NCI-H2196 (cell line): Measurements from ENCODE around the gene SERAC1.
A peak's percentile ranks its signal among the peaks of the same experiment; 100 is the strongest.
"Not testable (repeated sequence)": the region's sequence is repeated elsewhere in the genome, so short reads cannot be mapped to it uniquely, and the experiment has no call there.

Source experiments
- DNase-seq: peaks from one replicate; lab custom pipeline; 2025; ENCODE audit not compliant: unreplicated experiment; lab: John Stamatoyannopoulos, UW

Gene SERAC1

DNA sequence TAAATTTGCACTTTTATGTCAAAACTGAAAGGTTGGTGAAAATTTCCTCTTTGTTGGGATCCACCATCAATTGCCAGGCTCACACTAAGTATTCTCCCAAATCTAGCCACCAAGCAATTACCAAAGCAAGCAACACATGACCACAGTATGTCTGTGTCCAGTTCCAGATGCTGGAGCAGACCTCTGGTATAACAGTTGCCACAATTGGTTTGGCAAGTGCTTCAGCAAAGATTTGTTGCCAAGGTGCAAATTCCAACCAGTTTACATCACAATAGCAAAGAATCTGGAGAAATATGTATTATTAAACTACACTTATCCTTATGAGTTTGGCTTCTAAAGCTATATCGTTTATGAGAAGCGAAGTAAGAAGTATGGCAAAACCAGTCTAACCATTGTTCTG, 6.5 kb upstream of the SERAC1 start:
- DNase-seq = no peak

DNA sequence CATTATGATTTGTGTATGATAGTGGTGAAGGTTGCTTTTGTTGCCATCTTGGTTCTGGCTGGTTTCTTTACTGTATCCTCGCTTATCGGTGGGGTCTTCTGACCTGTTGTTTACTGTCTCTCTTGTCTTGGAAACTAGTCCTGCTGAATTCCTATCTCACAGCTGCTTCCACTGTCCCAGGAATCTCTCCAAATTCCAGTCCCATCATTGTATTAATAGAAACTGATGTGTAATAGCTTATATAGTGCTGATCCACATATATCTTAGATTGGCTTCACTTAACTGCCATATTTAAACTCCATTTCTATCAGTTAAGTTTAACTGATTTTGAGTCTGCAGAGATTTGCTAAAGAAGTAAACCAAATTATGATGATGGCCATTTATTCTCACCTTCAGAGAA, 6.0 kb upstream of the SERAC1 start:
- no peak for DNase-seq

DNA sequence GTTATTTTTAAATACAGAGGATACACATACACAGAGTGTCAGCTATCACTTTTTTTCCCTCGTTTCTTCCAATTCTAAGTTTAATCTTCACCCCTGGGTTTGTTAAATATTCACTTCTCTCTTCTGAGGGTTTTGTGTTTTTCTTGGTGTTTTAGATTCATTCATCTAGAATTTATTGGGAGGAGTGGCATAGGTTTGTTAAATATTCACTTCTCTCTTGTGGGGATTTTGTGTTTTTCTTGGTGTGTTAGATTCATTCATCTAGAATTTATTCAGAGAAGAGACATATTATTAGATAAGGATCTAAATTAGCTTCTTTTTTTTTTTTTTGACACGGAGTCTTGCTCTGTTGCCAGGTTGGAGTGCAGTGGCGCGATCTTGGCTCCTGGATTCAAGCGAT, 3.9 kb upstream of the SERAC1 start:
- DNase-seq = no peak

DNA sequence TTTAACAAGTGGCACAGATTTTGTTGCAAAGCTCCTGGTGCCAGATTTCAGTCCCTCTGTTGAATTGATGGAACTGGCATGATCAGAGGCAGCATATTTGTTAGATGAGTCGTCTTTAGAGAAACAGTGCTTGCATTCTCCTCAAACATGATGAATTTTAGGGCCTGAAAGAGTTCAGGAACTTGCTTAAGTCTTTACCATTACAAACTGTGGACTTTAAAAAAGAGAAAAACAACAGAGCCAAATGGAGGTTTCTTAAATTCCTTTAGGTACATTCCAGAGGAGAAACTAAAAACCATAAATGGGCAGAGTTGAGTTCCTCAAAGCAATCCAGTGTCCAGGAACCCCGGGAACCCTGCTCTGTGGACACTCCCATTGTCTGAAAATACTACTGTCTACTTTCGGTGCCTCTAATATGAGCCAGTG, 2.6 kb upstream of the SERAC1 start:
- no peak for DNase-seq

DNA sequence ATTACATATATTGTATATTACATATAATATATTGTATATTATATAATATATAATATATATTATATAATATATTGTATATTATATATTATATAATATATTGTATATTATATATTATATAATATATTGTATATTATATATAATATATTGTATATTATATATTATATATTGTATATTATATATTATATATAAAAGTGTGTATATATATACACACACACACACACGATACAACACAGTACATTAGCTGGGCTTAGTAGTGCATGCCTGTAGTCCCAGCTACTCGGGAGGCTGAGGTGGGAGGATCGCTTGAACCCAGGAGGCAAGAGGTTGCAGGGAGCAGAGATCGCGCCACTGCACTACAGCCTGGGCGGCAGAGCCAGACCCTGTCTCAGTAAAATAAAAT, 1.6 kb upstream of the SERAC1 start:
- DNase-seq = not testable (repeated sequence)

DNA sequence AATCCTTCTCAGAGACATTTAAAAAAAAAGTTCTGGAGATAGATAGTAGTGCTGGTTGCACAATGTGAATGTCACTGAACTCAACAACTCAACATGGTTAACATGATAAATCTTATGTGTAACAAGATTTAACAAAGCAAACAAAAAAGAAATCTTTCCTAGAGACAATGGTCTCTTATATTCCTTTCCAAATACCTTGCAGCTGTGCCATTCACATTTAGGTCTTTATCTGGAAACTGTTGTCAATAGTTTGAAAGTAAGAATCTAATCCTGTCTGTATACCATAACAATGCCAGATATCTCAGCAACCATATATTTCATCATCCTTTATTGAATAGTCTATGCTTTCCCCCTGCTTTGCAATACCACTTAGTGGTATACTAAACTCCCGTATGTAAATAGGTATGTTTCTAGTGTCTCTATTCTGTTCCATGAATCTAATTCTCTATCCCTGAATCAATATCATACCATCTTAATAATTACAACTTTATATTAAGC, 2.1 kb downstream of the SERAC1 start:
- DNase-seq = no peak

DNA sequence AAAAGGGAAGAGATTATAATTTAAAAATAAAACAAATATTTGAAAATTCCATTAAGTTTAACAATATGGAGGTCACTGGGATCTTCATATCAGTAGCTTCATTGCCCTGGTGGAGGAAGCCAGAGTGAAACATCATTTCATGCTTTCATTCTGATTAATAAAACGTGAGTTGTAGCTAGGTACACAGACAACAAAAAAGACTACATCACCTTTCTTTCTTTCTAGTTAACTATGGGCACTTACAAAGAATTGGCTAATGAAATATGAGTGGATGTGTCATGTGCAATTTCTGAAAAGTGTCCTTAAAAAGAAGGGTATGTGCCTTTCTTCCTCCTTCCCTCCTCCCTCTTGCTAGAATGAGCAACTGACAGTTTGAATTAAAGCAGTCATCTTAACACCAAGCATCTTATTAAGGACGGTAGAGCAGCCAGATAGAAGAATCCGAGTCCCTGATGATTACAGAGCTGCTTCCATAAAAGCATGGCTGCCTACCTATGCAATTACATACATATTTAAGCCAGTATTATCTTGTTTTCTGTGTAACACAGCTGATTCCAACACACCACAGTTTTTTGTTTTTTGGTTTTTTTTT, 3.4 kb downstream of the SERAC1 start:
- no peak for DNase-seq

DNA sequence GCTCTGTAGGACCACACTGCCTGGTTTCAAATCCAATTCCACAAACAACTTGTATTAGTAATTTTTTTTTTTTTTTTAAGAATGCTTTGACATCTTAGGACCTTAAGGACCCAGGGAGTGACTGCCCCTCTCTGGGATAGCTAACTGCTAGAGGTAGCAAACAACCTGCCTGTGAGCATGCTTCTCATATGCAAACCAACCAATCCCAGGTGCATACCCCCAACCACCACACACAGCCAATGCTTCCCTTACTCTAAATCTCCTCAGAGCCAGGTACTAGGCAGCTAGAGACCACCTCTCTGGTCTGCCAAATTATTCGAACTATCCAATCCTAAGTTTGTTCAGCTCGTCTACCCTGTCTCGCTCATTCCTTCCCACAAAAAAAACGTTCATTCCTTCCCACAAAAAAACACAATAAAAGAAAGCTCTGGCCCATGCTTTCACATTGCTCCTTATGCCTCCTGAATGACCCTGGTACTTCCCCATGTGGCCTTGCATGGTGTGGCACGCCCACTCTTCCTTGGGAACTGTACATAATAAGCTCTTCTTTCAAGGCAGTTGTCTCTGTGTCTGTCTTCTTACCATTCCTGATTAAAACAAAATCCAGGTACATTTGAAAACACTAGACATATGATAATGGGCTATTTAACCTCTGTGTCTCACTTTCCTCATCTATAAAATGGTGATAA, 6.4 kb downstream of the SERAC1 start:
- DNase-seq = no peak

DNA sequence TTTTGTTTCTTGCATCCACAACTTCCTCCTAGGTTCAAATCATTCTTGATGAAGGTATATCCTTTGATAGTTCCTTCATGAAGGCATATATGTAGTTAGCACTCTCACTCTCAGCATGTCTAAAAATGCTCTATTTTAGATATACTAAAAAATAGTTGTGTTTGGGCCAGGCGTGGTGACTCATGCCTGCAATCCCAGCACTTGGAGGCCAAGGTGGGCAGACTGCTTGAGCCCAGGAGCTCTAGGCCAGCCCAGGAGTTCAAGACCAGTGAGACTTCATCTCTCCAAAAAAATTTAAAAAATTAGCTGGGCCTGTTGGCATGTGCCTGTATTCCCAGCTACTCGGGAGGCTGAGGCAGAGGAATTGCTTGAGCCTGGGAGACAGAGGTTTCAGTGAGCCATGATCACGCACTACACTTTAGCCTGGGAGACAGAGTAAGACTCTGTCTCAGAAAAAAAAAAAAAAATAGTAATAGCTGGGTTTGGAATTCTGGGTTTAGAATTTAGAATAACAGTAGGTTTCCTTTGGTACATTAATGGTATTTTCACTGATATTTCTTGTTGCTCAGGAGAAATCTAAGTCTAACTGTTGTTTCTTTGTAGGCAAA, 7.0 kb downstream of the SERAC1 start:
- no peak for DNase-seq

DNA sequence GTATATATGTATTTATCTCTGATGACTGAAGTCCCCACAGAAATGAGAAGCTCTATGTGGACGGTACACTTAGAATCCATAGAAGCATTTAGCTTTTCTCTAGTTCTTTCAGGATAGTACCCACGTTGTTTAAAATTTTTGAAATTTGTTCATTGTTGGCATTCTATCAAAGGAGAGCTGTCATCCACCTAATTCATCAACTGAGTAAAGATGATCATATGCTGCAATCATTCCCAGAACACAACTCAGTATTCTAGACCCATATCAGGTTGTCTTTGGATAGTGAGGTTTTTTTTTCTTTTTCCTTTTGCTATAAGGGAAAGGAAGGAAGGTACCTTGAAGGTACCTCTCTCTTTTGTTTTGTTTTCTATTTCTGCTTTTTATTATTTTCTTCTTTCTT, 9.3 kb downstream of the SERAC1 start:
- DNase-seq = no peak

DNA sequence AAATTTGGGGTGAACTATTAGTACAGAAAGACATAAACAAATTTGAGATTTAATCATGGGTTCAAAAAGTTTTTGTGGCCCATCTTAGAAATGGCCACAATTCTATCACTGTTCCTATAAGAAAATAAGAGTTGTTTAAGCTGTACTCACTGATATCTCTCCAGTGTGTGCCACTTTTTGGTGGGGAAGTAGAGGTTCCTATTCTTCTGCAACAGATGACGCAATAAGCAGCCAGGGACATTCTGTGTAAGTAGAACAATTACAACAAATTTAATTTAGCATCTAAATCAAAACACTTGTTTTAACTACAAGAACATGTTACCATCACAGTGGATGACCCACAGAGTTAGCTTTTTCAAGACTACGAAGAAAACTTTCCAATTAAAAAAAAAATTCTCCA, 9.9 kb downstream of the SERAC1 start:
- DNase-seq = no peak

DNA sequence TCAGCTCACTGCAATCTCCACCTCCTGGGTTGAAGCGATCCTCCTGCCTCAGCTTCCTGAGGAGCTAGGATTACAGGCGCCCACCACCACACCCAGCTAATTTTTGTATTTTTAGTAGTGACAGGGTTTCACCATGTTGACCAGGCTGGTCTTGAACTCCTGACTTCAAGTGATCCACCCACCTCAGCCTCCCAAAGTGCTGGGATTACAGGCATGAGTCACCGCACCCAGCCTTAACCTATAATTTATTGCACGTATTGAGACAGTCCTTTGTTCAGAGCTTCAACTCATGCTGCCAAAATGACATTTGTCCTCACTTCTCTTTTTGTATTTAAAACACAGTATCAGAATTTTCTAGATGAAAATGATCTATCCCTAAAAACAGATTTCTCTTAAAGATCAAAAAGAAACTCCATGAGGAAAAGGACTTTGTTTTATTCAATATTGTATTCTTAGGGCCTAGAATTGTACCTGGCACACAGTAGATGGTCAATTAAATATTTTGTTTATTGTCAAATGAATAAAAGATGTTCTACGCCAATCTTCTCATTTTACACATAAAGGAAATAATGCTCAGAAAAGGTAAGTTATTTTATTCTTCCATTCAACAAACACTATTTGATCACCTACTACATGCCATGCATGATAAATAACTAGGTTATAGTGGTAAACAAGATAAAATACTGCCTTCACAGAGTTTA, 10.8 kb downstream of the SERAC1 start:
- no peak for DNase-seq

DNA sequence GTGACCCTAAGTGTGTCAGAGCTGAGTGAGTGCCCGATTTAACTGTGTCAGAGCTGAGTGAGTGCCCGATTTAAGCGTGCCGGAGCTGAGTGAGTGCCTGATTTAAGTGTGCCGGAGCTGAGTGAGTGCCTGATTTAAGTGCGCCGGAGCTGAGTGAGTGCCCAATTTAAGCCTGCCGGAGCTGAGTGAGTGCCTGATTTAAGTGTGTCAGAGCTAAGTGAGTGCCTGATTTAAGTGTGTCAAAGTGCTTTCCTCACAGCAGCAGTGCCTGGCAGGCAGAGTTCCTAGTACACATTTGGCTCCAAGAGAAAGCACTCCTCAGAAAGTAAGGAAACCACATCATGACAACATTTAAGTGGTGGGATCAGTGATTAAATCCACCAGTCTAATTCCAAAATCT, 13.2 kb downstream of the SERAC1 start:
- no peak for DNase-seq

DNA sequence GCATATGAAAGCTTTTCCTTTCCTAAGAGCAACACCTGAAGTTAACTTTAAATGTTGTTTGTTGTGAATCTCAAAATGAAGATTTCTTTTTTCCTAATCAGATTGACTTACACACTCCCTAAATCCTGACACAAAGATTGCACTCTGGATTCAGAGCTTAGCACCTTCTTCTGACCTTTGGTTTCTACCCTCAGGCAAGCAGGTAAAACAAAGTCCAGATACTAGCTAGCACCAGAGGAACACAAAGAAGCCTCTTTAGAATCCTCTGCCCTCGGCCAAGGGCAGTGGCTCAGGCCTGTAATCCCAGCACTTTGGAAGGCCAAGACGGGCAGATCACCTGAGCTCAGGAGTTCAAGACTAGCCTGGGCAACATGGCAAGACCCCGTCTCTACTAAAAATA, 14.5 kb downstream of the SERAC1 start:
- DNase-seq = no peak

DNA sequence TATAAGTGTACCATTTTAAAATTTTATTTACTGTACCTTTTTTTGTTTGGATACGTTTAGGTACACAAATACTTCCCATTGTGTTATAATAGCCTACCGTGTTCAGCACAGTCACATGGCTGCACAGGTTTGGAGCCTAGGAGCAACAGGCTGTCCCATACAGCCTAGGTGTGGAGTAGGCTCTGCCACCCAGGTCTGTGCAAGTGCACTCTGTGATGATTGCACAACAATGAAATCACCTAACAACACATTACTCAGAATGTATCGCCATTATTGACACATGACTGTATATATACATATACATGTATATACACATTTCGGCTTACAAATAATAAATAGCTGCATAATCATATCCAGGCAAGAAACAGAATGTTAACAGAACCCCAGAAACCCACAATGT, 15.4 kb downstream of the SERAC1 start:
- DNase-seq = no peak

DNA sequence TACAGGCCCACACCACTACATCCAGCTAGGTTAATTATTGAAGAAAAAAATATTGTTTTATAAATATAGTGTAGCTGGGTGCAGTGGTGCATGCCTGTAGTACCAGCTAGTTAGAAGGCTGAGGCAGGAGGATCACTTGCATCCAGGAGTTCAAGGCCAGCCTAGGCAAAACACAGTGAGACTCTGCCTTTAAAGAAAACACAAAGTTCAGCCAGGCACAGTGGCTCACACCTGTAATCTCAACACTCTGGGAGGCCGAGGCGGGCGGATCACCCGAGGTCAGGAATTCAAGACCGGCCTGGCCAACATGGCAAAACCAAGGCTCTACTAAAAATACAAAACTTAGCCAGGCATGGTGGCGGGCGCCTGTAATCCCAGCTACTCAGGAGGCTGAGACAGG, 16.0 kb downstream of the SERAC1 start:
- not testable (repeated sequence) for DNase-seq

DNA sequence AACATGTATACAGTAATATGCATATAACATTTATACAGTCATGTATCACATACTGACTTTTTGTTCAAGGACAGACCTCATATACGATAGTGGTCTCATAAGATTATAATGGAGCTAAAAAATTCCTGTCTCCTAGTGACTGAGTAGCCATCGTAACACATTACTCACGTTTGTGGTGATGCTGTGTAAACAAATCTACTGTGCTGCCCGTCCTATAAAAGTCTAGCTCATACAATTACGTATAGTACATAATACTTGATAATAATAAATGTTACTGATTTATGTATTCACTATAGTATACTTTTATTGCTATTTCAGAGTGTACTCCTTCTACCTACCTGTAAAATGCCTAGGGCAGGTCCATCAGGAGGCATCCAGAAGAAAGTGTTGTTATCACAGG, 17.4 kb downstream of the SERAC1 start:
- no peak for DNase-seq

DNA sequence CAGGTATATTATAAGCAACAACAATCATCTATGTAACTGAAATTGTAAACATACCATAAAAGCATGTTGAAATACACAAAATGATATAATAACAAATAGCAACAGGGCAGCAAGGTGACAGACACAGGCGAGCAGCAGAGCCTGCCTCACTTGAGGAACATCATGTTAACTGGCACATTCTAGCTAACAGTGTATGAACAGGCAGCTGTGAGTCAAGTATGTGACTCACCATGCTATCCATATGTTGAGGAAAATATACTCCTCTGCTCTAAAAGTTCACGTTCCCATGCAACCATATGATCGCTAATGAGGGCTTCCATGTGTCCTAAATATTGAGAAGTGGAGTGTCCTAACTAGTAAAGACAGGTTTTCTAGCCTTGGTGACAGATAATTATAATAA, 18.4 kb downstream of the SERAC1 start:
- no peak for DNase-seq

DNA sequence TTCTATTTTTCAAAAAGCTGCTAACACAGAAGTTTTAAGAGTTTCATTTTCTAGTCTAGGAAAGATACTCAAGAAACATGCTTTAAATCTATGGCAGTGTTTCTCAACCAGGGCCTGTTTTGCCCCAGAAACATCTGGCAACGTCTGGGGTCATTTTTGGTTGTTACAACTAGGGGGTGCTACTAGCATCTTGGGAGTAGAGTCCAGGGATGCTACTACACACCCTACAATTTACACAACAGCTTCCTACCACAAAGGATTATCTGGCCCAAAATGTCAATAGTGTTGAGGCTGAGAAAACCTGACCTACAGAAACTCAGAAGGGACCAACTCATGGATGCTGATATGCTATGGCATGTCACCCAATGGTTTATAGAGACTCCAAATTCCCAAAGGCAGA, 24.4 kb downstream of the SERAC1 start:
- no peak for DNase-seq

DNA sequence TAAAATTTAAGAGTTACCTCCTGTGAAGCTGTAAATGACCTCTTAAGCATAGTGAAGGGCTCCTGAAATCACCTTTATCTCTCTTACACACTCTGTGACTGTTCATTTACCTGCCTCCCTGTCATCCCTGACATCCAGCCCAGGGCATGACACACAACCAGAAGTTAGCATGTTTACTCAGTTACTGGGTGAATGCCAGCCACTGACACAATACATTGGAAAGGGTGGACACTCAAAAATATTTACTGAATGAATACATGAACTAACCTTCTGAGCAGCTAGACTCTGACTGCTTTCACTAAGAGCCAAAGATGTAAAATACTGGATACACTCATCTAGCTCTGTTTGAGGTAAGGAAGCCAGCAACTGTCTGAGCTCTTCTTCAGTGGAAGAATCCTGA, 25.3 kb downstream of the SERAC1 start:
- DNase-seq = peak; percentile 12

DNA sequence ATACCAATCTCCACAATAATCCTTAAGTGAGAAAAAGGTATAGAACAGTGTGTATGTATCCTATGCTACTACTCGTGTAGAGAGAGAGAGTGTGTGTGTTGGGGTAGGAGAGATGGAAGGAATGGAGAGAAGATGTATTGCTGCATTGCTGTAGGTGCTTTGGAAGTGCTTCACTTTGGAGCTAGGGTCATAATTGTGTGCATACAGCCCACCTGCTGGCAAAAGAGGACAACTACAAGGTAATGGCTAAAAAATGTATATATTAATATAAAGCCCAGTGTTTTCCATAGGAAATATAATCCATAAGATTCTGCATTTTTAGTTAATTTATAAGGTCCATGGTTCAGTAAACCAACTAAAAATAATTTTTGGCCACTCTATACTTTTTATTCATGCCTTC, 36.1 kb downstream of the SERAC1 start:
- no peak for DNase-seq

DNA sequence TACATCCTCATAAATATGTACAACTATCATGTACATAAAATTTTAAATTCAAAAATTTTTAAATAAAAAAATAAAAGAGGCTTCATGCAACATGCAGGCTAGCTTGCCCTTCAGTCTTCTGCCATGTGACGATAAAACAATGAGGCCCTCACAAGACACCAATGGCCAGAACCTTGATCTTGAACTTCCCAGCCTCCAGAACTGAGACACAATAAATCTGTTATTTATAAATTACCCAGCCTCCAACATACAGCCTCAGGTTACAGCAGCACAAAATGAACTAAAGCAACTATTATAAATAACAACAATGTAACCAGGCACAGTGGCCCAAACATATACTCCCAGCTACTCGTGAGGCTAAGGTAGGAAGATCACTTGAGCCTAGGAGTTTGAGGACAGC, 42.8 kb downstream of the SERAC1 start:
- no peak for DNase-seq
